Osteocyte (in vitro differentiated cells): ENCODE data around the gene COX5A. TPM values are rescaled to one million over a fixed set of nuclear protein-coding genes. Genes with fewer than 3 reads are reported as not detected.
A peak's percentile ranks its signal among the peaks of the same experiment; 100 is the strongest.

Experiments
- DNase-seq: peaks from one replicate; pipeline ENCODE4 v3.0.0; 2021; ENCODE audit warnings: mixed read lengths; ENCODE audit not compliant: unreplicated experiment; ENCODE audit errors: extremely low spot score
- H3K27ac Mint-ChIP-seq: one replicate; pipeline ENCODE4 v1.8.0; 2021; ENCODE audit warnings: mild to moderate bottlenecking, mixed read lengths; ENCODE audit not compliant: unreplicated experiment
- H3K27me3 Mint-ChIP-seq: one replicate; pipeline ENCODE4 v1.8.0; 2021; ENCODE audit warnings: mixed read lengths; ENCODE audit not compliant: unreplicated experiment
- H3K36me3 Mint-ChIP-seq: one replicate; pipeline ENCODE4 v1.8.0; 2021; ENCODE audit warnings: mixed read lengths; ENCODE audit not compliant: unreplicated experiment
- H3K4me1 Mint-ChIP-seq: one replicate; pipeline ENCODE4 v1.8.0; 2021; ENCODE audit warnings: mixed read lengths; ENCODE audit not compliant: unreplicated experiment
- H3K4me3 Mint-ChIP-seq: one replicate; pipeline ENCODE4 v1.8.0; 2021; ENCODE audit warnings: mild to moderate bottlenecking, moderate library complexity, mixed read lengths; ENCODE audit not compliant: unreplicated experiment
- H3K9me3 Mint-ChIP-seq: one replicate; pipeline ENCODE4 v1.8.0; 2021; ENCODE audit warnings: mixed read lengths; ENCODE audit not compliant: unreplicated experiment
- CTCF ChIP-seq: fragments of 200-600 bp; sonication (generic); IDR thresholded peaks from 2 replicates; pipeline ENCODE4 v1.5.0; 2021; ENCODE audit warnings: antibody characterized with exemption, mild to moderate bottlenecking, moderate library complexity
- total RNA-seq: library from RNA; stranded (reverse); gene quantifications from 2 replicates; pipeline ENCODE4 v1.2.1, GENCODE V29; 2021

Gene COX5A
- total RNA-seq, 1 donor from 2014 or later = 154 TPM

DNA sequence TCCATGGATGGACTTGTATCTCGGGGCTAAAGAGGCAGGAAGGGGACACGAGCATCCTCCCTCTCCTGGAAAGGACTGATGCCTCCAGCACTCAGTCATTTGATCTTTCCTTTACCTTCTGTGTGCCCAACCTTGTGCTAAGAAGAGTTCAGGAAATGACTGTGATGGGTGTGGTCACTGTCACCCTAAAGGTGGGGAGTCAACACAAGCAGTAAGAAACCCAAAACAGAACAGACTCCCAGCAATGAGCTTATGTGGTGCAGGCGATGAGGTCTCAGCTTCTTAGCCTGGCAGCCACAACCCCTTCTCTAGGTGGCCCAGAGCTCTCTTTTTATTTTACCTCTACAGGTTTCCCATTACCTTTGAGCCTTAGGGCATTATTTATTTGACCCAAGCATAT, 44.2 kb downstream of the COX5A start:
- no peak for DNase-seq
- no peak overlapping the region for H3K27ac Mint-ChIP-seq
- no peaks in the 10 kb centered on the region for H3K9me3 Mint-ChIP-seq
- peaks cover 14% of the 10 kb centered on the region for H3K36me3 Mint-ChIP-seq
- no peak for TF ChIP-seq CTCF
- no peak overlapping the region for H3K4me3 Mint-ChIP-seq
- peaks cover 22% of the 10 kb centered on the region for H3K4me1 Mint-ChIP-seq
- no peaks in the 10 kb centered on the region for H3K27me3 Mint-ChIP-seq

DNA sequence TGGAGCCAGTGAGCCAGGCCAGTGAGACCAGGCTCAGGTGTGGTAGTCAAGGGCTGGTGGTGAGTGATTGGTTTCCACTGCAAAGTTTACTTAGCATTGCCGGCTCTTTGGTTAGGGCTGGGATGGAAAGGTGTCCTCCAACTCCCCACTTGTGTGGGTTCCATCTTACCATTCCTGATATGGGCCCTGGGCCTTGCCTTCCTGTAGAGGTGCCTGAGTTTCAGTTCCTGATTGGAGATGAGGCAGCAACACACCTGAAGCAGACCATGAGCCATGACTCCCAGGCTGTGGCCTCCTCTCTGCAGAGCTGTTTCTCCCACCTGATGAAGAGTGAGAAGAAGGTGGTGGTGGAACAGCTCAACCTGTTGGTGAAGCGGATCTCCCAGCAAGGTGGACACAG, 44.9 kb downstream of the COX5A start:
- no peak overlapping the region for H3K4me3 Mint-ChIP-seq
- TF ChIP-seq CTCF = no peak
- H3K4me1 Mint-ChIP-seq = peaks cover 22% of the 10 kb centered on the region
- no peak for DNase-seq
- H3K36me3 Mint-ChIP-seq = peaks cover 14% of the 10 kb centered on the region
- no peak overlapping the region for H3K27ac Mint-ChIP-seq
- H3K9me3 Mint-ChIP-seq = no peaks in the 10 kb centered on the region
- H3K27me3 Mint-ChIP-seq = no peaks in the 10 kb centered on the region

- Mint-ChIP-seq H3K27me3 (no peaks in the 10 kb centered on the region), H3K27ac (no peak overlapping the region), H3K4me1 (peaks cover 22% of the 10 kb centered on the region), H3K36me3 (peaks cover 14% of the 10 kb centered on the region), H3K9me3 (no peaks in the 10 kb centered on the region), H3K4me3 (no peak overlapping the region)
- no peak for DNase-seq
- no peak for TF ChIP-seq CTCF
These were observed 45.6 kb downstream of the COX5A start for GRCh38 chr15:74892313-74892712.

DNA sequence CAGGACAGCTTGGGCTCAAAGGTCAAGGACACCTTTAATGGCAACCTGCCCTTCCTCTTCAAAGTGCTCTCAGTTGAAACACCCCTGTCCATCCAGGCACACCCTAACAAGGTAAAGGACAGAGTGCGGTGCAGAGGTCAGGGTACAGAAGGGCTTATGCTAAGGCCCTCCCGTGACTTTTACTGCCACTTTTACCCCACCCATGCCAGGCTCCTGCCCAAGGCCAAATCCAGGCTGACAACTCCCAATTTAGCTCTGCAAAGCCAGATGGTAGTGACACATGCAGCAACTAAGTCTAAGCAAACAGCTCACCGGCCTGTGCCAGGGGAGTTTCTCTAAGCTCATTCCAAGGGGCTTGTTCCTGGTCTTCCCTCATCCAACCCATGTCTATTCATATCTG, 46.4 kb downstream of the COX5A start:
- no peak for TF ChIP-seq CTCF
- Mint-ChIP-seq H3K4me1 (peaks cover 22% of the 10 kb centered on the region), H3K27ac (no peak overlapping the region), H3K9me3 (no peaks in the 10 kb centered on the region), H3K27me3 (no peaks in the 10 kb centered on the region), H3K4me3 (no peak overlapping the region), H3K36me3 (peaks cover 14% of the 10 kb centered on the region)
- no peak for DNase-seq

DNA sequence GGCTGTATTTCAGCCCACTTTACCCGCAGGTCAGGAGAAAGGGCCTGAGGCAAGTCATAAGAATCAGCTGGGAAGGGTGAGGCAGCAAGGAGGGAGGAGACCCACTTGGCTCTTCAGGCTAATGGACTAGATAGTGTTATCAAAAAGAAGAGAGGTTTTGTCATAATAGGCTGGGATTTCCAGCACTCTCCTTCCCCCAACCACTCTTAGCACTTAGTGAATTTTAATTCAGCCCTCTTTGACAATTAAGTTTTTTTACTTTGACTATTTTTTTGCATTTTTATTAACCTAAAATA, 47.3 kb downstream of the COX5A start:
- DNase-seq = no peak
- Mint-ChIP-seq H3K27ac (peak overlapping the region; percentile 85), H3K27me3 (no peaks in the 10 kb centered on the region), H3K9me3 (no peaks in the 10 kb centered on the region), H3K36me3 (peaks cover 14% of the 10 kb centered on the region), H3K4me1 (peaks cover 22% of the 10 kb centered on the region), H3K4me3 (peak overlapping the region; percentile 90)
- TF ChIP-seq CTCF = no peak
